SK-N-SH treated with all-trans-retinoic acid at 6 μM for 48 hours (cell line): ENCODE data around the gene NLGN4X.

Experiments used
- ATAC-seq: fragments of 200-7000 bp; cut with Tn5 transposase; 3 replicates; pipeline ENCODE4 v1.9.1; 2020; ENCODE audit warnings: mild to moderate bottlenecking, moderate library complexity
- ARNTL ChIP-seq: fragments of 450-650 bp; formaldehyde crosslinking; IDR thresholded peaks from 2 replicates; pipeline ENCODE4 v1.5.0; 2020; ENCODE audit warnings: low read depth, mild to moderate bottlenecking, moderate library complexity, borderline replicate concordance
- BACH2 ChIP-seq: fragments of 250-450 bp; sonication (Bioruptor Pico); IDR thresholded peaks from 2 replicates; pipeline ENCODE4 v1.9.0; 2021; ENCODE audit warnings: mild to moderate bottlenecking, borderline replicate concordance
- CREB5 ChIP-seq: fragments of 250-450 bp; sonication (Bioruptor Pico); IDR thresholded peaks from 2 replicates; pipeline ENCODE4 v1.5.1; 2020; ENCODE audit warnings: low read depth, mild to moderate bottlenecking, moderate library complexity
- CSDC2 ChIP-seq: fragments of 250-450 bp; sonication (Bioruptor Pico); IDR thresholded peaks from 2 replicates; pipeline ENCODE4 v1.5.0; 2020; ENCODE audit warnings: mild to moderate bottlenecking, moderate library complexity
- CSRNP3 ChIP-seq: fragments of 250-450 bp; sonication (Bioruptor Pico); IDR thresholded peaks from 2 replicates; pipeline ENCODE4 v1.5.1; 2021; ENCODE audit warnings: mild to moderate bottlenecking, moderate library complexity
- ESRRG ChIP-seq: fragments of 250-450 bp; sonication (Bioruptor Pico); IDR thresholded peaks from 2 replicates; pipeline ENCODE4 v1.6.1; 2021; ENCODE audit warnings: mild to moderate bottlenecking
- ISL1 ChIP-seq: fragments of 250-450 bp; sonication (Bioruptor Pico); IDR thresholded peaks from 2 replicates; pipeline ENCODE4 v2.1.2; 2022; ENCODE audit warnings: mild to moderate bottlenecking, moderate library complexity
- OSR1 ChIP-seq: fragments of 250-450 bp; sonication (Bioruptor Pico); IDR thresholded peaks from 2 replicates; pipeline ENCODE4 v1.8.0; 2022; ENCODE audit warnings: moderate library complexity, mild to moderate bottlenecking, inconsistent platforms
- PATZ1 ChIP-seq: fragments of 250-450 bp; sonication (Bioruptor Pico); IDR thresholded peaks from 2 replicates; pipeline ENCODE4 v1.8.0; 2020; ENCODE audit warnings: mild to moderate bottlenecking, moderate library complexity, borderline replicate concordance
- RARB ChIP-seq: fragments of 250-450 bp; sonication (Bioruptor Pico); IDR thresholded peaks from 2 replicates; pipeline ENCODE4 v1.8.0; 2021; ENCODE audit warnings: mild to moderate bottlenecking, moderate library complexity
- SNAI2 ChIP-seq: fragments of 250-450 bp; sonication (Bioruptor Pico); IDR thresholded peaks from 2 replicates; pipeline ENCODE4 v1.5.0; 2020; ENCODE audit warnings: mild to moderate bottlenecking, moderate library complexity
- TCF4 ChIP-seq: fragments of 250-450 bp; sonication (Bioruptor Pico); IDR thresholded peaks from 2 replicates; pipeline ENCODE4 v1.8.0; 2021; ENCODE audit warnings: mild to moderate bottlenecking, moderate library complexity, borderline replicate concordance
- TOX ChIP-seq: fragments of 250-450 bp; sonication (Bioruptor Pico); IDR thresholded peaks from 2 replicates; pipeline ENCODE4 v1.8.0; 2021; ENCODE audit warnings: mild to moderate bottlenecking, moderate library complexity, borderline replicate concordance
- TSHZ2 ChIP-seq: fragments of 250-450 bp; sonication (Bioruptor Pico); IDR thresholded peaks from 2 replicates; pipeline ENCODE4 v1.5.0; 2020; ENCODE audit warnings: mild to moderate bottlenecking, moderate library complexity
- ZC3H10 ChIP-seq: fragments of 250-450 bp; sonication (Bioruptor Pico); IDR thresholded peaks from 2 replicates; pipeline ENCODE4 v1.5.1; 2021; ENCODE audit warnings: mild to moderate bottlenecking, moderate library complexity
- ZFP3 ChIP-seq: fragments of 250-450 bp; sonication (Bioruptor Pico); IDR thresholded peaks from 2 replicates; pipeline ENCODE4 v1.5.0; 2020; ENCODE audit warnings: mild to moderate bottlenecking, moderate library complexity
- ZNF565 ChIP-seq: fragments of 450-650 bp; formaldehyde crosslinking; conservative IDR thresholded peaks from 2 replicates; pipeline ENCODE4 v1.5.0; 2020; ENCODE audit warnings: low read depth, mild to moderate bottlenecking, moderate library complexity
- ZNF70 ChIP-seq: fragments of 450-650 bp; formaldehyde crosslinking; IDR thresholded peaks from 2 replicates; pipeline ENCODE4 v1.5.0; 2020; ENCODE audit warnings: mild to moderate bottlenecking, moderate library complexity
- ZNF8 ChIP-seq: fragments of 450-650 bp; formaldehyde crosslinking; IDR thresholded peaks from 2 replicates; pipeline ENCODE4 v1.5.0; 2020; ENCODE audit warnings: mild to moderate bottlenecking, moderate library complexity

NLGN4X gene

GRCh38 chrX:6159468-6159867 lies 69.2 kb downstream of the NLGN4X start:
- TF ChIP-seq ZNF70 (CRISPR knock-in tag) (no peak), CREB5 (no peak), ZNF8 (no peak), ESRRG (no peak), ZC3H10 (CRISPR knock-in tag) (no peak), CSDC2 (CRISPR knock-in tag) (no peak), ISL1 (CRISPR knock-in tag) (no peak), RARB (no peak), ZFP3 (no peak), ZNF565 (CRISPR knock-in tag) (no peak), SNAI2 (CRISPR knock-in tag) (no peak), PATZ1 (CRISPR knock-in tag) (no peak), TOX (CRISPR knock-in tag) (no peak), OSR1 (no peak), TCF4 (CRISPR knock-in tag) (no peak), BACH2 (CRISPR knock-in tag) (no peak)
- TF ChIP-seq, all 23 proteins: peak for 0
- ATAC-seq: no peak

GRCh38 chrX:6151971-6152370 lies 76.7 kb downstream of the NLGN4X start:
- TF ChIP-seq PATZ1 (CRISPR knock-in tag) (no peak), ISL1 (CRISPR knock-in tag) (no peak), ZC3H10 (CRISPR knock-in tag) (no peak)
- ATAC-seq: no peak

GRCh38 chrX:6149060-6149872 lies 79.4 kb downstream of the NLGN4X start:
- no peak for ATAC-seq

More at GRCh38 chrX:6149060-6149872, 79.4 kb downstream of the NLGN4X start:
- TF ChIP-seq TSHZ2: no peak
- TF ChIP-seq ZNF70 (CRISPR knock-in tag): no peak
- TF ChIP-seq PATZ1 (CRISPR knock-in tag): no peak
- no peak for TF ChIP-seq ZFP3
- TF ChIP-seq CREB5: no peak
- no peak for TF ChIP-seq SNAI2 (CRISPR knock-in tag)
- no peak for TF ChIP-seq CSDC2 (CRISPR knock-in tag)
- TF ChIP-seq ISL1 (CRISPR knock-in tag): peak; percentile 50
- TF ChIP-seq ARNTL (CRISPR knock-in tag): no peak
- no peak for TF ChIP-seq RARB
- no peak for TF ChIP-seq OSR1
- no peak for TF ChIP-seq ZC3H10 (CRISPR knock-in tag)
- TF ChIP-seq CSRNP3 (CRISPR knock-in tag): no peak
- TF ChIP-seq TOX (CRISPR knock-in tag): no peak
- TF ChIP-seq TCF4 (CRISPR knock-in tag): no peak; the same call in 1 of the 2 replicates
- peak; percentile 63; the same call in 1 of the 2 replicates for TF ChIP-seq ZNF8
- TF ChIP-seq BACH2 (CRISPR knock-in tag): no peak
